Thyroid gland (tissue), 4 donors: ENCODE measurements around the gene CD209. TPM values are rescaled to one million over a fixed set of nuclear protein-coding genes. Genes with fewer than 3 reads are reported as not detected.

ENCODE experiments used
- DNase-seq, 2 donors: peaks; one replicate each; pipeline ENCODE4 v3.0.0-alpha.2; 2019
- H3K27ac ChIP-seq, 3 donors: fragments of 200-600 bp; sonication (generic); 1 replicate in 2 of 3; 2 replicates in 1 of 3; pipeline ENCODE4 v1.5.1; 2016 to 2019; ENCODE audit warnings: mild to moderate bottlenecking in 1 of 3, moderate library complexity in 1 of 3
- H3K27me3 ChIP-seq: fragments of 200-600 bp; sonication (generic); one replicate; pipeline ENCODE4 v1.5.1; 2019
- H3K36me3 ChIP-seq, 2 donors: fragments of 200-600 bp; sonication (generic); one replicate each; pipeline ENCODE4 v1.5.1; 2016 to 2019
- H3K4me1 ChIP-seq, 2 donors: fragments of 200-600 bp; sonication (generic); one replicate each; pipeline ENCODE4 v1.5.1; 2017 to 2019
- H3K4me3 ChIP-seq, 3 donors: fragments of 200-600 bp; sonication (generic); replicated peaks in 1 of 3; 1 replicate in 2 of 3; 2 replicates in 1 of 3; pipeline ENCODE4 v1.5.1; 2016; ENCODE audit warnings: mild to moderate bottlenecking in 1 of 3
- H3K9me3 ChIP-seq: fragments of 200-600 bp; sonication (generic); one replicate; pipeline ENCODE4 v1.5.1; 2017
- POLR2A ChIP-seq, 2 donors: fragments of 450-650 bp; IDR thresholded peaks; one replicate each; pipeline ENCODE4 v1.6.1; 2017; ENCODE audit warnings: antibody characterized with exemption in 2 of 2, mild to moderate bottlenecking in 2 of 2, moderate library complexity in 1 of 2
- WGBS, 2 donors: methylation state at CpG; one replicate each; pipeline ENCODE4 v1.1.5; 2017; 5-methylcytosine and 5-hydroxymethylcytosine counted together
- intact Hi-C: fragments of 100-400 bp; cut with DNase I; formaldehyde crosslinking; loops from one replicate; pipeline ENCODE4 v1.15.1; 2023
- total RNA-seq, 4 donors: library from RNA; depleted of rRNA; stranded (reverse); fragments of >200 nt; gene quantifications; one replicate each; pipeline ENCODE4 v1.2.3, GENCODE V29; 2016
- TF ChIP-seq, protein P1 (sequence below), 6 experiments: fragments of 200-600 bp in 3 of 6; fragments of 450-650 bp in 3 of 6; sonication (generic) in 3 of 6; IDR thresholded peaks; one replicate each; pipeline ENCODE4 v1.5.1; 2016 to 2019; ENCODE audit warnings: antibody characterized with exemption in 6 of 6, mild to moderate bottlenecking in 2 of 6, inconsistent platforms in 1 of 6, moderate library complexity in 1 of 6

CD209 gene
- total RNA-seq, 4 donors from 2014 or later: 1.5 to 6.4 (median 3.3) TPM

DNA sequence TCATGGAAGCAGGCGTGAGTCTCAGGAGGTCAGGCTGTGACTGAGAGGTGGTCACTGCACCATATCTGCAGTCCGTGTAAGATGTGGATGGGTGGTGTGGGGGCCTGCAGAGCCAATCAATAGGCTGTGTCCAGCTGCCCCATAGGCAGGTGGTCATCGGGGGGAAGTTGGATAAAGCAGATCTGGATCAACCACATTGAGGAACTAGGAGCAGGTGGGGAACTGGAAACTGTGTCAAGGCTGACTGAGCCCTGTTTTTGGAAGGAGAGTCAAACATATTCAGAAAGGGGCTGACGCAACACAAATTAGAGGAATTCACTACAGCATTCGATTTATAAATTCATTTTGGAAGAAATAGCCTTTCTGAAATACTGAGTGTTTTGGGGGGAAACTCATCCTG, 30.7 kb upstream of the CD209 start:
- no peaks in the 10 kb centered on the region for H3K27me3 ChIP-seq
- H3K36me3 ChIP-seq: no peaks in the 10 kb centered on the region
- H3K9me3 ChIP-seq: no peaks in the 10 kb centered on the region
- H3K4me1 ChIP-seq: no peaks in the 10 kb centered on the region
- TF ChIP-seq, protein P1, sequence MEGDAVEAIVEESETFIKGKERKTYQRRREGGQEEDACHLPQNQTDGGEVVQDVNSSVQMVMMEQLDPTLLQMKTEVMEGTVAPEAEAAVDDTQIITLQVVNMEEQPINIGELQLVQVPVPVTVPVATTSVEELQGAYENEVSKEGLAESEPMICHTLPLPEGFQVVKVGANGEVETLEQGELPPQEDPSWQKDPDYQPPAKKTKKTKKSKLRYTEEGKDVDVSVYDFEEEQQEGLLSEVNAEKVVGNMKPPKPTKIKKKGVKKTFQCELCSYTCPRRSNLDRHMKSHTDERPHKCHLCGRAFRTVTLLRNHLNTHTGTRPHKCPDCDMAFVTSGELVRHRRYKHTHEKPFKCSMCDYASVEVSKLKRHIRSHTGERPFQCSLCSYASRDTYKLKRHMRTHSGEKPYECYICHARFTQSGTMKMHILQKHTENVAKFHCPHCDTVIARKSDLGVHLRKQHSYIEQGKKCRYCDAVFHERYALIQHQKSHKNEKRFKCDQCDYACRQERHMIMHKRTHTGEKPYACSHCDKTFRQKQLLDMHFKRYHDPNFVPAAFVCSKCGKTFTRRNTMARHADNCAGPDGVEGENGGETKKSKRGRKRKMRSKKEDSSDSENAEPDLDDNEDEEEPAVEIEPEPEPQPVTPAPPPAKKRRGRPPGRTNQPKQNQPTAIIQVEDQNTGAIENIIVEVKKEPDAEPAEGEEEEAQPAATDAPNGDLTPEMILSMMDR (IDR thresholded peaks at IDR 0.05): no peak
- TF ChIP-seq POLR2A (IDR thresholded peaks at IDR 0.05): no peak
- WGBS, 2 donors: 52 to 53% methylated on average over 5 of the region's 5 CpGs
- intact Hi-C loops: no loop called here
- no peak overlapping the region for H3K4me3 ChIP-seq
- no peak overlapping the region for H3K27ac ChIP-seq
- no peak for DNase-seq

- no peak for DNase-seq
- H3K4me3 ChIP-seq: no peak overlapping the region
- WGBS, 2 donors: 89 to 91% methylated on average over 9 of the region's 9 CpGs
- intact Hi-C loops: no loop called here
- H3K4me1 ChIP-seq: no peaks in the 10 kb centered on the region
- no peak overlapping the region for H3K27ac ChIP-seq
- no peaks in the 10 kb centered on the region for H3K9me3 ChIP-seq
- no peaks in the 10 kb centered on the region for H3K36me3 ChIP-seq
- TF ChIP-seq POLR2A (IDR thresholded peaks at IDR 0.05): no peak
- TF ChIP-seq, protein P1 (IDR thresholded peaks at IDR 0.05): no peak
- no peaks in the 10 kb centered on the region for H3K27me3 ChIP-seq
Measured at GRCh38 chr19:7775761-7776160, 28.4 kb upstream of the CD209 start.

GRCh38 chr19:7773841-7774240, 26.5 kb upstream of the CD209 start:
- TF ChIP-seq POLR2A (IDR thresholded peaks at IDR 0.05): no peak
- TF ChIP-seq, protein P1 (IDR thresholded peaks at IDR 0.05): no peak
- no peak overlapping the region for H3K4me3 ChIP-seq
- H3K36me3 ChIP-seq: no peaks in the 10 kb centered on the region
- no peaks in the 10 kb centered on the region for H3K27me3 ChIP-seq
- DNase-seq: no peak
- intact Hi-C loops: no loop called here
- H3K27ac ChIP-seq: no peak overlapping the region
- WGBS, 2 donors: 65 to 72% methylated on average over 9 of the region's 9 CpGs
- H3K4me1 ChIP-seq: no peaks in the 10 kb centered on the region
- H3K9me3 ChIP-seq: no peaks in the 10 kb centered on the region

DNA sequence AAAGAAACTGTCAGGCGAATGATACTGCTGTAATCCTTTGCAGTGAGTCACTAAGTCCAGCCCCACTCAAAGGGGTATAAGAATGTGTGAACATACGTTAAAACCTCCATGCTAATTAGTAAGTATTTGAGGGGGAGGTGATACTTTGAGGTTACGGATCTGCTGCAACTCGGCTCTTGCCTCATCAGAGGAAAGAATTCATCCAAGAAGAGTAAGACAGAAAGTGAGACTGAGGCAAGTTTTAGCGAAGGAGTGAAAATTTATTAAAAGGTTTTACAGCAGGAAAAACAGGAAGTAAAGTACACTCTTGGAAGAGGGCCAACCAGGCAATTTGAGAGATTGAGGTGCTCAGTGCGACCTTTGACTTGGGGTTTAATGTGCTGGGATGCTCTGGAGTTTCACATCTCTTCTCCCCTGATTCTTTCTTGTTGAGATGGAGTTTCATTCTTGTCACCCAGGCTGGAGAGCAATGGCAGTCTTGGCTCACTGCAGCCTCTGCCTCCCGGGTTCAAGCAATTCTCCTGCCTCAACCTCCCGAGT, 25.5 kb upstream of the CD209 start:
- H3K4me1 ChIP-seq: no peaks in the 10 kb centered on the region
- no peaks in the 10 kb centered on the region for H3K27me3 ChIP-seq
- H3K27ac ChIP-seq: no peak overlapping the region
- DNase-seq: no peak
- no peaks in the 10 kb centered on the region for H3K9me3 ChIP-seq
- H3K36me3 ChIP-seq: no peaks in the 10 kb centered on the region
- intact Hi-C loops: no loop called here
- 51 to 55% methylated on average over 8 of the region's 8 CpGs for WGBS, 2 donors
- no peak overlapping the region for H3K4me3 ChIP-seq
- TF ChIP-seq, protein P1 (IDR thresholded peaks at IDR 0.05): no peak
- TF ChIP-seq POLR2A (IDR thresholded peaks at IDR 0.05): no peak

DNA sequence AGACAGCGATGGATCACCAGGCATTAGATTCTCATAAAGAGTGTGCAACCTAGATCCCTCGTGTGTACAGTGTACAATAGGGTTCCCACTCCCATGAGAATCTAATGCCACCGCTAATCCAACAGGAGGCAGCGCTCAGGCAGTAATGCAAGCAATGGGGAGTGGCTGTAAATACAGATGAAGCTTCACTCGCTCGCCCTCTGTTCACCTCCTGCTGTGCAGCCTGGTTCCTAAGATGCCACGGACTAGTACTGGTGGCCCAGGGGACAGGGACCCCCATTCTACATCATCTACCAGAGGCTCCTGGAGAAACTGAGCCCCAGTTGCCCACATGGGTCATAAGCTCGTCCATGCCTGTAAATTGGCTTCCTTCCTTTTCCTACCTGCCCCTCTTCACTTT, 23.7 kb upstream of the CD209 start:
- DNase-seq: no peak
- no peaks in the 10 kb centered on the region for H3K9me3 ChIP-seq
- 59 to 62% methylated on average over 8 of the region's 8 CpGs for WGBS, 2 donors
- intact Hi-C loops: no loop called here
- TF ChIP-seq, protein P1 (IDR thresholded peaks at IDR 0.05): no peak
- no peak for TF ChIP-seq POLR2A (IDR thresholded peaks at IDR 0.05)
- no peak overlapping the region for H3K4me3 ChIP-seq
- no peaks in the 10 kb centered on the region for H3K27me3 ChIP-seq
- no peak overlapping the region for H3K27ac ChIP-seq
- H3K36me3 ChIP-seq: no peaks in the 10 kb centered on the region
- H3K4me1 ChIP-seq: no peaks in the 10 kb centered on the region
